HCT116 (cell line): ENCODE results near the gene RPTOR. TPM values are rescaled to one million over a fixed set of nuclear protein-coding genes. Genes with fewer than 3 reads are reported as not detected.

ENCODE experiments used
- ATAC-seq: fragments of 200-7000 bp; cut with Tn5 transposase; 2 replicates; pipeline ENCODE4 v1.9.1; 2020; ENCODE audit warnings: mild to moderate bottlenecking, moderate library complexity
- BruUV-seq: library from RNA; stranded (reverse); fragments of 400-500 nt; replicated peaks from 2 replicates; lab custom pipeline; 2021; lab: Mats Ljungman, UMichigan
- CTCF ChIA-PET: fragments of 300-600 bp; sonication (Branson Sonifier 250); formaldehyde crosslinking; loops from one replicate; lab custom pipeline; 2021; ENCODE audit warnings: antibody characterized with exemption; lab: Charles Lee
- POLR2A ChIA-PET: fragments of 300-600, 350-600 bp; sonication (Branson Sonifier 250); formaldehyde crosslinking; loops from one replicate; lab custom pipeline; 2021; ENCODE audit warnings: antibody characterized with exemption; lab: Charles Lee
- RAD21 ChIA-PET, 2 experiments: fragments of 300-600 bp; sonication (Branson Sonifier 250); formaldehyde crosslinking; loops; one replicate each; lab custom pipeline; 2023; ENCODE audit warnings: low total read pairs in 2 of 2; ENCODE audit not compliant: uncharacterized antibody in 2 of 2, unreplicated experiment in 2 of 2, low non-redundant PET in 1 of 2; lab: Charles Lee
- DNase-seq: peaks from one replicate; pipeline ENCODE4 v3.0.0-alpha.2; 2010; ENCODE audit warnings: low read depth, low spot score
- H2AFZ ChIP-seq: fragments of 200-600 bp; shearing (Covaris generic), sonication (generic); 2 replicates; pipeline ENCODE4 v1.6.1; 2017; ENCODE audit warnings: low read depth, mixed run types, mixed read lengths, antibody characterized with exemption, low read length; ENCODE audit not compliant: poor library complexity, severe bottlenecking
- H3K27ac ChIP-seq: 2 replicates; pipeline ENCODE4 v1.5.1; 2012; ENCODE audit warnings: low read depth, low read length
- H3K27me3 ChIP-seq: fragments of 200-600 bp; sonication (generic); 2 replicates; pipeline ENCODE4 v1.6.1; 2016; ENCODE audit warnings: mixed run types, low read length, mixed read lengths; ENCODE audit not compliant: insufficient read depth
- H3K36me3 ChIP-seq, 2 experiments: fragments of 200-500 bp in 1 of 2; fragments of 200-600 bp in 1 of 2; sonication (Bioruptor generic) in 1 of 2; sonication (generic) in 1 of 2; 2 replicates each; pipeline versions ENCODE4 v1.5.1 to v1.6.1; 2014 to 2016; ENCODE audit warnings: low read length in 2 of 2, inconsistent platforms in 1 of 2, mixed read lengths in 1 of 2, mixed run types in 1 of 2; ENCODE audit not compliant: insufficient read depth in 2 of 2, control insufficient read depth in 1 of 2
- H3K4me1 ChIP-seq, 2 experiments: fragments of 200-600 bp in 1 of 2; sonication (generic) in 1 of 2; 2 replicates each; pipeline versions ENCODE4 v1.5.1 to v1.6.1; 2012 to 2017; ENCODE audit warnings: low read length in 2 of 2, inconsistent platforms in 1 of 2, mild to moderate bottlenecking in 1 of 2, mixed read lengths in 1 of 2, mixed run types in 1 of 2, moderate library complexity in 1 of 2; ENCODE audit not compliant: insufficient read depth in 2 of 2, control insufficient read depth in 1 of 2
- H3K4me2 ChIP-seq: fragments of 200-600 bp; sonication (generic); 2 replicates; pipeline ENCODE4 v1.6.1; 2017; ENCODE audit warnings: mixed run types, low read length, mixed read lengths
- H3K4me3 ChIP-seq, 2 experiments: fragments of 200-600 bp in 1 of 2; sonication (generic) in 1 of 2; replicated peaks in 1 of 2; 2 replicates each; pipeline ENCODE4 v1.5.1; 2011 to 2016; ENCODE audit warnings: low read length in 2 of 2, control low read depth in 1 of 2, low read depth in 1 of 2, mild to moderate bottlenecking in 1 of 2, mixed read lengths in 1 of 2, mixed run types in 1 of 2
- H3K79me2 ChIP-seq: fragments of 200-600 bp; sonication (generic); 2 replicates; pipeline ENCODE4 v1.6.1; 2017; ENCODE audit warnings: mild to moderate bottlenecking, mixed run types, low read length, moderate library complexity, mixed read lengths; ENCODE audit not compliant: insufficient read depth
- H3K9ac ChIP-seq: fragments of 200-600 bp; sonication (generic); 2 replicates; pipeline ENCODE4 v1.6.1; 2016; ENCODE audit warnings: low read length, mixed read lengths
- H3K9me2 ChIP-seq: fragments of 200-600 bp; sonication (generic), shearing (Covaris generic); 2 replicates; pipeline ENCODE4 v1.6.1; 2017; ENCODE audit warnings: mixed run types, mild to moderate bottlenecking, moderate library complexity; ENCODE audit not compliant: insufficient read depth
- H3K9me3 ChIP-seq, 2 experiments: fragments of 200-500 bp in 1 of 2; fragments of 200-600 bp in 1 of 2; sonication (Bioruptor generic) in 1 of 2; sonication (generic) in 1 of 2; 2 replicates each; pipeline ENCODE4 v1.6.1; 2014 to 2017; ENCODE audit warnings: low read length in 2 of 2, mixed read lengths in 2 of 2, inconsistent platforms in 1 of 2, low read depth in 1 of 2, mild to moderate bottlenecking in 1 of 2, mixed run types in 1 of 2, moderate library complexity in 1 of 2; ENCODE audit not compliant: control insufficient read depth in 1 of 2, insufficient read depth in 1 of 2
- H4K20me1 ChIP-seq: fragments of 200-600 bp; sonication (generic), shearing (Covaris generic); 2 replicates; pipeline ENCODE4 v1.6.1; 2017; ENCODE audit warnings: mixed run types, mild to moderate bottlenecking, moderate library complexity; ENCODE audit not compliant: insufficient read depth
- ATF3 ChIP-seq: IDR thresholded peaks from 2 replicates; pipeline ENCODE4 v1.6.1; 2012
- CBX3 ChIP-seq: IDR thresholded peaks from 2 replicates; pipeline ENCODE4 v1.6.1; 2012; ENCODE audit warnings: low read depth
- CTCF ChIP-seq, 3 experiments: fragments of 200-600 bp in 1 of 3; sonication (generic) in 1 of 3; IDR thresholded peaks in 2 of 3; conservative IDR thresholded peaks in 1 of 3; 2 replicates each; pipeline ENCODE4 v1.5.1; 2012 to 2017; ENCODE audit warnings: low read depth in 2 of 3, low read length in 2 of 3, antibody characterized with exemption in 1 of 3, borderline replicate concordance in 1 of 3, control low read depth in 1 of 3, mild to moderate bottlenecking in 1 of 3, mixed read lengths in 1 of 3, mixed run types in 1 of 3, moderate library complexity in 1 of 3; ENCODE audit not compliant: insufficient read depth in 1 of 3
- EGR1 ChIP-seq: IDR thresholded peaks from 2 replicates; pipeline ENCODE4 v1.6.1; 2012; ENCODE audit warnings: low read depth
- ELF1 ChIP-seq: IDR thresholded peaks from 2 replicates; pipeline ENCODE4 v1.6.1; 2012; ENCODE audit warnings: low read depth, borderline replicate concordance
- EZH2 ChIP-seq: fragments of 200-600 bp; sonication (generic); IDR thresholded peaks from 2 replicates; pipeline ENCODE4 v1.6.1; 2017; ENCODE audit warnings: antibody characterized with exemption, mixed run types
- EZH2phosphoT487 ChIP-seq: fragments of 200-600 bp; IDR thresholded peaks from 2 replicates; pipeline ENCODE4 v1.6.1; 2018; ENCODE audit warnings: antibody characterized with exemption, borderline replicate concordance
- JUND ChIP-seq: IDR thresholded peaks from 2 replicates; pipeline ENCODE4 v1.6.1; 2012
- POLR2AphosphoS5 ChIP-seq: IDR thresholded peaks from 2 replicates; pipeline ENCODE4 v1.6.1; 2011; ENCODE audit warnings: mild to moderate bottlenecking, low read depth, low read length, moderate library complexity
- RAD21 ChIP-seq: IDR thresholded peaks from 2 replicates; pipeline ENCODE4 v1.6.1; 2012; ENCODE audit warnings: low read depth, mild to moderate bottlenecking
- SIN3A ChIP-seq: IDR thresholded peaks from 2 replicates; pipeline ENCODE4 v1.6.1; 2012; ENCODE audit warnings: low read depth
- SP1 ChIP-seq: IDR thresholded peaks from 2 replicates; pipeline ENCODE4 v1.6.1; 2012; ENCODE audit warnings: low read depth
- SRF ChIP-seq: IDR thresholded peaks from 2 replicates; pipeline ENCODE4 v1.6.1; 2012; ENCODE audit warnings: low read depth
- YY1 ChIP-seq: IDR thresholded peaks from 2 replicates; pipeline ENCODE4 v1.6.1; 2011; ENCODE audit warnings: low read length, low read depth, moderate library complexity, mild to moderate bottlenecking; ENCODE audit not compliant: insufficient replicate concordance; ENCODE audit errors: extremely low read depth
- ZFX ChIP-seq: fragments of 450-650 bp; IDR thresholded peaks from 2 replicates; pipeline ENCODE4 v1.6.1; 2017
- ZNF274 ChIP-seq: fragments of 200-500 bp; sonication (Bioruptor generic); IDR thresholded peaks from 2 replicates; pipeline ENCODE4 v1.6.1; 2014; ENCODE audit warnings: mild to moderate bottlenecking, low read depth, low read length, inconsistent platforms
- intact Hi-C: fragments of 100-400 bp; cut with micrococcal nuclease; formaldehyde crosslinking; loops from 2 replicates; pipeline ENCODE4 v1.10.0; 2022
- total RNA-seq: library from RNA; stranded (reverse); gene quantifications from one replicate; pipeline ENCODE4 v1.2.1, GENCODE V29; 2021; ENCODE audit not compliant: unreplicated experiment
- TF ChIP-seq, protein P1 (sequence below): IDR thresholded peaks from 2 replicates; pipeline ENCODE4 v1.6.1; 2012
- TF ChIP-seq, protein P2 (sequence below): IDR thresholded peaks from 2 replicates; pipeline ENCODE4 v1.6.1; 2011; ENCODE audit warnings: mild to moderate bottlenecking, low read length, moderate library complexity; ENCODE audit not compliant: insufficient replicate concordance; ENCODE audit errors: extremely low read depth

The RPTOR gene
- total RNA-seq, 1 experiment from 2014 or later, result 69.5 TPM

GRCh38 chr17:80929449-80929848, 384.8 kb downstream of the RPTOR start:
- intact Hi-C loops, result no loop called here
- Histone ChIP-seq H3K79me2 (no peaks in the 10 kb centered on the region), H4K20me1 (no peaks in the 10 kb centered on the region), H3K27ac (no peak overlapping the region), H3K4me1 (peaks cover 0 to 6% of the 10 kb centered on the region in 2 experiments; a peak in 2 of 4 replicates), H3K4me3 (no peak overlapping the region), H3K9ac (no peak overlapping the region), H3K9me2 (no peaks in the 10 kb centered on the region), H3K4me2 (no peak overlapping the region), H2AFZ (no peak overlapping the region), H3K36me3 (peaks cover 4% of the 10 kb centered on the region in 2 experiments; a peak in 2 of 4 replicates), H3K9me3 (no peaks in the 10 kb centered on the region), H3K27me3 (no peaks in the 10 kb centered on the region)
- TF ChIP-seq, protein P1, sequence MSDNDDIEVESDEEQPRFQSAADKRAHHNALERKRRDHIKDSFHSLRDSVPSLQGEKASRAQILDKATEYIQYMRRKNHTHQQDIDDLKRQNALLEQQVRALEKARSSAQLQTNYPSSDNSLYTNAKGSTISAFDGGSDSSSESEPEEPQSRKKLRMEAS, result no peak
- TF ChIP-seq EGR1 (no peak), JUND (no peak), SRF (no peak), CTCF (IDR thresholded peaks at IDR 0.05 in 2 of 3, conservative IDR thresholded peaks at IDR 0.05 in 1 of 3; ENCODE audit: borderline replicate concordance in 1 of 3, insufficient read depth in 1 of 3, low read depth in 2 of 3, low read length in 2 of 3) (no peak), SP1 (no peak), SIN3A (no peak), EZH2phosphoT487 (no peak), ZFX (no peak), ZNF274 (no peak), ELF1 (no peak), EZH2 (no peak), POLR2AphosphoS5 (no peak), RAD21 (no peak), CBX3 (no peak), YY1 (no peak), ATF3 (no peak)
- TF ChIP-seq, protein P2, sequence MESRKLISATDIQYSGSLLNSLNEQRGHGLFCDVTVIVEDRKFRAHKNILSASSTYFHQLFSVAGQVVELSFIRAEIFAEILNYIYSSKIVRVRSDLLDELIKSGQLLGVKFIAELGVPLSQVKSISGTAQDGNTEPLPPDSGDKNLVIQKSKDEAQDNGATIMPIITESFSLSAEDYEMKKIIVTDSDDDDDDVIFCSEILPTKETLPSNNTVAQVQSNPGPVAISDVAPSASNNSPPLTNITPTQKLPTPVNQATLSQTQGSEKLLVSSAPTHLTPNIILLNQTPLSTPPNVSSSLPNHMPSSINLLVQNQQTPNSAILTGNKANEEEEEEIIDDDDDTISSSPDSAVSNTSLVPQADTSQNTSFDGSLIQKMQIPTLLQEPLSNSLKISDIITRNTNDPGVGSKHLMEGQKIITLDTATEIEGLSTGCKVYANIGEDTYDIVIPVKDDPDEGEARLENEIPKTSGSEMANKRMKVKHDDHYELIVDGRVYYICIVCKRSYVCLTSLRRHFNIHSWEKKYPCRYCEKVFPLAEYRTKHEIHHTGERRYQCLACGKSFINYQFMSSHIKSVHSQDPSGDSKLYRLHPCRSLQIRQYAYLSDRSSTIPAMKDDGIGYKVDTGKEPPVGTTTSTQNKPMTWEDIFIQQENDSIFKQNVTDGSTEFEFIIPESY, result no peak
- POLR2A ChIA-PET, result no interaction called here
- no peak for DNase-seq
- RAD21 ChIA-PET, result no interaction called here
- CTCF ChIA-PET, result interaction anchor here (1.1 kb wide), 1 partner anchor 30 kb away, joined by 3 read pairs; no protein-coding TSS in a partner anchor
- no peak for ATAC-seq
- no TSS peak for BruUV-seq
